H9 (cell line): ENCODE data around the gene GAN. TPM values are rescaled to one million over a fixed set of nuclear protein-coding genes. Genes with fewer than 3 reads are reported as not detected.

Experiments used
- DNase-seq: peaks from one replicate; pipeline ENCODE4 v3.0.0-alpha.2; 2017
- H2AFZ ChIP-seq: one replicate; pipeline ENCODE4 v1.6.1; 2013; ENCODE audit warnings: mild to moderate bottlenecking, low read length, control low read depth, moderate library complexity
- H2AK5ac ChIP-seq: 2 replicates; pipeline ENCODE4 v1.6.1; 2013; ENCODE audit warnings: low read length, control low read depth, mixed read lengths; ENCODE audit not compliant: insufficient read length
- H2BK120ac ChIP-seq: one replicate; pipeline ENCODE4 v1.6.1; 2013; ENCODE audit warnings: low read depth, mild to moderate bottlenecking, low read length, control low read depth, inconsistent platforms; ENCODE audit not compliant: poor library complexity, severe bottlenecking
- H2BK12ac ChIP-seq: 2 replicates; pipeline ENCODE4 v1.6.1; 2013; ENCODE audit warnings: low read length, control low read depth, mixed read lengths, low read depth; ENCODE audit not compliant: insufficient read length
- H2BK15ac ChIP-seq: 2 replicates; pipeline ENCODE4 v1.6.1; 2013; ENCODE audit warnings: low read depth, low read length, control low read depth
- H2BK20ac ChIP-seq: one replicate; pipeline ENCODE4 v1.6.1; 2013; ENCODE audit warnings: low read depth, mild to moderate bottlenecking, low read length, control low read depth, inconsistent platforms; ENCODE audit not compliant: poor library complexity, severe bottlenecking
- H2BK5ac ChIP-seq: 2 replicates; pipeline ENCODE4 v1.6.1; 2013; ENCODE audit warnings: low read length, control low read depth, mixed read lengths; ENCODE audit not compliant: insufficient read length
- H3K14ac ChIP-seq: 2 replicates; pipeline ENCODE4 v1.6.1; 2013; ENCODE audit warnings: low read length, control low read depth; ENCODE audit not compliant: insufficient read depth
- H3K18ac ChIP-seq: 2 replicates; pipeline ENCODE4 v1.6.1; 2013; ENCODE audit warnings: low read depth, mild to moderate bottlenecking, mixed read lengths, low read length, control low read depth; ENCODE audit not compliant: insufficient read length
- H3K23ac ChIP-seq: 2 replicates; pipeline ENCODE4 v1.6.1; 2013; ENCODE audit warnings: low read length, control low read depth, mixed read lengths, low read depth; ENCODE audit not compliant: insufficient read length
- H3K23me2 ChIP-seq: 2 replicates; pipeline ENCODE4 v1.6.1; 2013; ENCODE audit warnings: low read depth, mild to moderate bottlenecking, mixed read lengths, low read length, control low read depth; ENCODE audit not compliant: insufficient read length, poor library complexity, severe bottlenecking
- H3K27ac ChIP-seq: 2 replicates; pipeline ENCODE4 v1.5.1; 2013; ENCODE audit warnings: low read length, control low read depth, mixed read lengths, low read depth; ENCODE audit not compliant: insufficient read length
- H3K27me3 ChIP-seq: 2 replicates; pipeline ENCODE4 v1.6.1; 2013; ENCODE audit warnings: low read length, control low read depth, inconsistent platforms; ENCODE audit not compliant: insufficient read depth
- H3K4ac ChIP-seq: 2 replicates; pipeline ENCODE4 v1.6.1; 2013; ENCODE audit warnings: low read depth, mild to moderate bottlenecking, control low read depth, inconsistent platforms, low read length, moderate library complexity
- H3K4me1 ChIP-seq: 2 replicates; pipeline ENCODE4 v1.6.1; 2013; ENCODE audit warnings: low read length, control low read depth, inconsistent platforms; ENCODE audit not compliant: insufficient read depth
- H3K4me2 ChIP-seq: 2 replicates; pipeline ENCODE4 v1.6.1; 2013; ENCODE audit warnings: low read length, control low read depth, mixed read lengths; ENCODE audit not compliant: insufficient read length, insufficient read depth
- H3K56ac ChIP-seq: 2 replicates; pipeline ENCODE4 v1.6.1; 2013; ENCODE audit warnings: low read depth, mild to moderate bottlenecking, mixed read lengths, low read length, control low read depth; ENCODE audit not compliant: insufficient read length
- H3K79me1 ChIP-seq: 2 replicates; pipeline ENCODE4 v1.6.1; 2013; ENCODE audit warnings: low read depth, mild to moderate bottlenecking, moderate library complexity, low read length, control low read depth, inconsistent platforms; ENCODE audit not compliant: insufficient read depth, poor library complexity, severe bottlenecking
- H3K79me2 ChIP-seq: 2 replicates; pipeline ENCODE4 v1.6.1; 2013; ENCODE audit warnings: low read length, control low read depth, inconsistent platforms; ENCODE audit not compliant: insufficient read depth
- H3K9ac ChIP-seq: 2 replicates; pipeline ENCODE4 v1.6.1; 2013; ENCODE audit warnings: low read length, control low read depth, mixed read lengths; ENCODE audit not compliant: insufficient read length; ENCODE audit errors: extremely low read depth
- H3K9me3 ChIP-seq: one replicate; pipeline ENCODE4 v1.6.1; 2013; ENCODE audit warnings: low read depth, low read length, inconsistent platforms; ENCODE audit not compliant: control insufficient read depth
- H3T11ph ChIP-seq: one replicate; pipeline ENCODE4 v1.6.1; 2013; ENCODE audit warnings: mild to moderate bottlenecking, low read length, control low read depth, inconsistent platforms
- H4K20me1 ChIP-seq: one replicate; pipeline ENCODE4 v1.6.1; 2013; ENCODE audit not compliant: control insufficient read depth, insufficient read length, insufficient read depth
- H4K5ac ChIP-seq: 2 replicates; pipeline ENCODE4 v1.6.1; 2013; ENCODE audit warnings: low read depth, mild to moderate bottlenecking, mixed read lengths, low read length, control low read depth; ENCODE audit not compliant: insufficient read length
- H4K8ac ChIP-seq: replicated peaks from 2 replicates; pipeline ENCODE4 v1.6.1; 2013; ENCODE audit warnings: low read length, control low read depth, mixed read lengths, low read depth; ENCODE audit not compliant: insufficient read length
- H4K91ac ChIP-seq: 2 replicates; pipeline ENCODE4 v1.6.1; 2013; ENCODE audit warnings: low read depth, mild to moderate bottlenecking, moderate library complexity, mixed read lengths, low read length, control low read depth; ENCODE audit not compliant: insufficient read length
- H3K27ac Mint-ChIP-seq, 3 experiments: 2 replicates in 2 of 3; 3 replicates in 1 of 3; pipeline ENCODE4 v1.8.0; 2020 to 2021; ENCODE audit warnings: mixed read lengths in 3 of 3, mild to moderate bottlenecking in 1 of 3, moderate library complexity in 1 of 3
- H3K27me3 Mint-ChIP-seq: 2 replicates; pipeline ENCODE4 v1.8.0; 2021; ENCODE audit warnings: low read depth, mild to moderate bottlenecking, moderate library complexity, mixed read lengths
- H3K36me3 Mint-ChIP-seq, 3 experiments: 2 replicates in 2 of 3; 3 replicates in 1 of 3; pipeline ENCODE4 v1.8.0; 2020 to 2021; ENCODE audit warnings: low read depth in 3 of 3, mixed read lengths in 3 of 3; ENCODE audit not compliant: insufficient read depth in 1 of 3
- H3K4me1 Mint-ChIP-seq, 2 experiments: 2 replicates each; pipeline ENCODE4 v1.8.0; 2020; ENCODE audit warnings: mixed read lengths in 2 of 2
- H3K4me3 Mint-ChIP-seq, 2 experiments: 2 replicates in 1 of 2; 3 replicates in 1 of 2; pipeline ENCODE4 v1.8.0; 2020 to 2021; ENCODE audit warnings: mild to moderate bottlenecking in 2 of 2, mixed read lengths in 2 of 2, moderate library complexity in 1 of 2
- H3K9me3 Mint-ChIP-seq, 2 experiments: 2 replicates in 1 of 2; 3 replicates in 1 of 2; pipeline ENCODE4 v1.8.0; 2020; ENCODE audit warnings: mild to moderate bottlenecking in 2 of 2, mixed read lengths in 2 of 2, moderate library complexity in 1 of 2
- CTCF ChIP-seq: fragments of 200-600 bp; sonication (generic); conservative IDR thresholded peaks from 3 replicates; pipeline ENCODE4 v1.8.0; 2021; ENCODE audit warnings: antibody characterized with exemption, mild to moderate bottlenecking
- WGBS: extraction: QIAGEN DNeasy Blood & Tissue Kit; methylation state at CpG from one replicate; pipeline ENCODE4 v1.1.7; 2013; ENCODE audit warnings: missing lambda C conversion rate, low lambda C conversion rate, mixed read lengths; ENCODE audit not compliant: insufficient read length; ENCODE audit errors: extremely low coverage; 5-methylcytosine and 5-hydroxymethylcytosine counted together
- total RNA-seq: library from RNA; stranded (reverse); gene quantifications from 2 replicates; pipeline ENCODE4 v1.2.1, GENCODE V29; 2021

The GAN gene
- total RNA-seq, 1 experiment from 2014 or later: 20.9 TPM

- Histone ChIP-seq H2AFZ (no peak overlapping the region), H3K9ac (no peak overlapping the region), H3K9me3 (no peaks in the 10 kb centered on the region), H3K4ac (no peak overlapping the region), H4K8ac (no peak overlapping the region), H2BK12ac (no peak overlapping the region), H2BK15ac (no peak overlapping the region), H3K14ac (no peak overlapping the region; the same call in 1 of the 2 replicates), H3K79me2 (no peaks in the 10 kb centered on the region), H4K20me1 (no peaks in the 10 kb centered on the region), H3T11ph (no peak overlapping the region), H2AK5ac (no peak overlapping the region), H3K79me1 (no peaks in the 10 kb centered on the region), H3K23ac (no peak overlapping the region), H3K27me3 (no peaks in the 10 kb centered on the region; the same call in 1 of the 2 replicates), H4K5ac (no peak overlapping the region), H3K23me2 (no peaks in the 10 kb centered on the region), H3K18ac (no peak overlapping the region), H3K56ac (no peak overlapping the region), H3K27ac (no peak overlapping the region), H2BK120ac (no peak overlapping the region), H2BK5ac (no peak overlapping the region), H2BK20ac (no peak overlapping the region), H3K4me2 (no peak overlapping the region), H4K91ac (no peak overlapping the region), H3K4me1 (no peaks in the 10 kb centered on the region; the same call in 1 of the 2 replicates)
- DNase-seq: no peak
- no CpG with 5 or more reads among the region's 23 CpGs for WGBS
- Mint-ChIP-seq H3K9me3 (no peaks in the 10 kb centered on the region), H3K27me3 (peaks cover 2% of the 10 kb centered on the region), H3K27ac (no peak overlapping the region), H3K36me3 (no peaks in the 10 kb centered on the region), H3K4me1 (peaks cover 13 to 18% of the 10 kb centered on the region in 2 experiments), H3K4me3 (no peak overlapping the region)
- no peak for TF ChIP-seq CTCF
These were observed 117.0 kb downstream of the GAN start for GRCh38 chr16:81431554-81432353.
